DOHH2 (cell line): ENCODE results near the gene C3orf22.

Experiments
- EZH2phosphoT487 ChIP-seq: fragments of 200-600 bp; sonication (generic); IDR thresholded peaks from 2 replicates; pipeline ENCODE4 v1.6.1; 2017; ENCODE audit warnings: borderline replicate concordance, mild to moderate bottlenecking, antibody characterized with exemption, low read length, moderate library complexity, mixed read lengths
- TF ChIP-seq, protein P1 (sequence below): fragments of 200-600 bp; sonication (generic); IDR thresholded peaks from one replicate; pipeline ENCODE4 v1.5.1; 2014; ENCODE audit warnings: antibody characterized with exemption, mild to moderate bottlenecking, low read depth, low read length; ENCODE audit not compliant: poor library complexity, severe bottlenecking

DNA sequence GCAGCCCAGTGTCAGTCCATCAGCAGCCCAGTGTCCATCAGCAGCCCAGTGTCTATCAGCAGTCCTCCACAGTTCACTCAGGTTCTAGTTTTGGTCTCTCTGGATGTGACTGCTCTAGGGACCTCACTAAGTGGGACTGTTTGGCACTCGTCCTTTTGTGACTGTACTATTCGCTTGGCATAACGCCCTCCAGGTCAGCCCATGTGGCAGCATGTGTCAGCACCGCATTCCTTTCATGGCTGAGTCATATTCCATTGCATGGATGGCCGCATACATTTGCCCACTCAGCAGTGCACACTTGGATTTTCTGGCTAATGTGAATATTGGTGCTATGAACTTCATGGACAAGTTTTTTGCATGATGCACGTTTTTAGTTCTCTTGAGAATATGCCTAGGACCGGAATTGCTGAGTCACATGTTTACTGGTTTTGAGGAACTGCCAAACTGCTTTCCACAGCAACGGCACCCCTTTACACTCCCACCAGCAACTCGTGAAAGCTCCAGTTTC is 18.3 kb downstream of the C3orf22 start:
- no peak for TF ChIP-seq EZH2phosphoT487
- TF ChIP-seq, protein P1, sequence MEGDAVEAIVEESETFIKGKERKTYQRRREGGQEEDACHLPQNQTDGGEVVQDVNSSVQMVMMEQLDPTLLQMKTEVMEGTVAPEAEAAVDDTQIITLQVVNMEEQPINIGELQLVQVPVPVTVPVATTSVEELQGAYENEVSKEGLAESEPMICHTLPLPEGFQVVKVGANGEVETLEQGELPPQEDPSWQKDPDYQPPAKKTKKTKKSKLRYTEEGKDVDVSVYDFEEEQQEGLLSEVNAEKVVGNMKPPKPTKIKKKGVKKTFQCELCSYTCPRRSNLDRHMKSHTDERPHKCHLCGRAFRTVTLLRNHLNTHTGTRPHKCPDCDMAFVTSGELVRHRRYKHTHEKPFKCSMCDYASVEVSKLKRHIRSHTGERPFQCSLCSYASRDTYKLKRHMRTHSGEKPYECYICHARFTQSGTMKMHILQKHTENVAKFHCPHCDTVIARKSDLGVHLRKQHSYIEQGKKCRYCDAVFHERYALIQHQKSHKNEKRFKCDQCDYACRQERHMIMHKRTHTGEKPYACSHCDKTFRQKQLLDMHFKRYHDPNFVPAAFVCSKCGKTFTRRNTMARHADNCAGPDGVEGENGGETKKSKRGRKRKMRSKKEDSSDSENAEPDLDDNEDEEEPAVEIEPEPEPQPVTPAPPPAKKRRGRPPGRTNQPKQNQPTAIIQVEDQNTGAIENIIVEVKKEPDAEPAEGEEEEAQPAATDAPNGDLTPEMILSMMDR = no peak
